Neural cell (in vitro differentiated cells): ENCODE results near the gene UFSP2.

Source experiments
- CTCF ChIP-seq: fragments of 450-650 bp; IDR thresholded peaks from 2 replicates; pipeline ENCODE4 v1.5.1; 2014; ENCODE audit warnings: antibody characterized with exemption, mild to moderate bottlenecking, moderate library complexity; ENCODE audit not compliant: poor library complexity, severe bottlenecking
- EZH2 ChIP-seq: fragments of 200-600, 300-800 bp; shearing (Covaris generic), sonication (generic); IDR thresholded peaks from 2 replicates; pipeline ENCODE4 v1.6.1; 2014; ENCODE audit warnings: antibody characterized with exemption, low read length, borderline replicate concordance, mild to moderate bottlenecking; ENCODE audit not compliant: insufficient read depth, poor library complexity, severe bottlenecking
- SMC3 ChIP-seq: fragments of 450-650 bp; conservative IDR thresholded peaks from 2 replicates; pipeline ENCODE4 v1.6.1; 2014; ENCODE audit warnings: antibody characterized with exemption, mild to moderate bottlenecking, moderate library complexity; ENCODE audit not compliant: poor library complexity

GRCh38 chr4:185383451-185383850 is 42.3 kb downstream of the UFSP2 start:
- TF ChIP-seq EZH2 (no peak), CTCF (no peak), SMC3 (no peak)
